SU-DHL-6 (cell line): ENCODE measurements around the gene GPRIN3.

Experiments
- CTCF ChIP-seq: fragments of 200-600 bp; sonication (generic); IDR thresholded peaks from one replicate; pipeline ENCODE4 v1.5.1; 2017; ENCODE audit warnings: antibody characterized with exemption, mild to moderate bottlenecking, low read length, moderate library complexity; ENCODE audit not compliant: insufficient read depth, poor library complexity, severe bottlenecking
- EZH2phosphoT487 ChIP-seq: fragments of 200-600 bp; sonication (generic), shearing (Covaris generic); conservative IDR thresholded peaks from 2 replicates; pipeline ENCODE4 v1.6.1; 2018; ENCODE audit warnings: mild to moderate bottlenecking, antibody characterized with exemption, low read length, moderate library complexity, mixed read lengths

DNA sequence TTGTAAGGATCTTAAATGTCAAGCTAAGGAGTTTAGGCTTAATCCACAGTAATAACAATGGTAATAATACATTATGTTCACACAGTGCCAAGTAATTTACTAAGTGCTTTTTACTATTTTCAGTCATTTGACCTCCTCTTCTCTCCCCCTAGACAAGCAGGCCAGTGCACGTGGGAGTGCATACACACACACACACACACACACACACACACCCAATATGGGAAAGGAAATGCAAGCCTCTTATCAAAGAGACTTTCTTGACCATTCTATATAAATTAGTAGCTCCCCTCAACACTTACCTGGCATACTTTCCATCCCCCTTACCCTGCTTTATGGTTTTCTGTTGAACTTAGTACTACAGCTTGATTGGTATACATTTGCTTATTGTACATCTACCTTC is 3.8 kb upstream of the GPRIN3 start:
- TF ChIP-seq CTCF (no peak), EZH2phosphoT487 (no peak)
